Nephron progenitor cell (in vitro differentiated cells): Measurements from ENCODE around the gene SMYD4.

Source experiments
- DNase-seq: peaks from one replicate; pipeline ENCODE4 v3.0.0; 2021
- H3K27ac Mint-ChIP-seq: 2 replicates; pipeline ENCODE4 v1.8.0; 2021; ENCODE audit warnings: mild to moderate bottlenecking, moderate library complexity, mixed read lengths
- H3K27me3 Mint-ChIP-seq: 2 replicates; pipeline ENCODE4 v1.8.0; 2021; ENCODE audit warnings: mild to moderate bottlenecking, low read depth, mixed read lengths; ENCODE audit not compliant: poor library complexity
- H3K36me3 Mint-ChIP-seq: 2 replicates; pipeline ENCODE4 v1.8.0; 2021; ENCODE audit warnings: low read depth, mixed read lengths
- H3K4me1 Mint-ChIP-seq: 2 replicates; pipeline ENCODE4 v1.8.0; 2021; ENCODE audit warnings: mixed read lengths
- H3K4me3 Mint-ChIP-seq: 2 replicates; pipeline ENCODE4 v1.8.0; 2021; ENCODE audit warnings: mild to moderate bottlenecking, moderate library complexity, mixed read lengths
- H3K9me3 Mint-ChIP-seq: 2 replicates; pipeline ENCODE4 v1.8.0; 2021; ENCODE audit warnings: mild to moderate bottlenecking, moderate library complexity, mixed read lengths
- TF ChIP-seq, protein P1 (sequence below): fragments of 200-600 bp; sonication (generic); IDR thresholded peaks from 2 replicates; pipeline ENCODE4 v1.5.0; 2021; ENCODE audit warnings: antibody characterized with exemption

SMYD4 gene

DNA sequence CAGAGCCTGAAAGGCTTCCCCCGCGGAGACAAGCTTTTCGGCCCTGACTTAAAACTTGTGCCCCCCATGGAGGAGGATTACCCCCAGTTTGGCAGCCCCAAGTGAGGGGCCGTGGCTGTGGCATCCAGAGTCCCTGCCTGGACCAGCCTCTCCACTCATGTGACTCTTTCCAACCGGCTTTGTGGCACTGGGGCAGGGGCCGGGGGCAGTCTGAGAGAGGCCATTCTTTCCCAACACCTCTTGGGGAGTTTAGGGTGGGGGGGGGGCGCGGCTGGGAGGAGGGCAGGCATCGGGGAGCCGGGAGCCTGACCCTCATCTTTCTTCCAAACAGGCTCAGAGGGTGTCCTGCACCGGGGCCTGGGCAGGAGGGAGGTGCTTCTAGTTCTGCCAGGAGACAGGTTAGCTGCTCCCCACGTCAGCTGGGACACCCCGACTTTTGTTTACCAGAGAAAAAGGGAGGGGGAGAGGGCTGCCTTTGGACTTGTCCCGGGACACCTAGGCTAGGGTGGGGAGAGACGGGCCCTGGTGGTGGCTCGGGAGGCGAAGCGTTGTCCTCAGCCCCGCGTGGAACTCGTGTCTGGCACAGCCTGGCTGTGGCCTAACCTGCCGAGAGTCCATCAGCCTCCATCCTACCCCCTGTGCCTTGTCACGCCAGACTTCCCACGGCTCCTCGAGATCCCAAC lies 75.1 kb downstream of the SMYD4 start:
- no peak for DNase-seq
- Mint-ChIP-seq H3K36me3 (no peaks in the 10 kb centered on the region), H3K9me3 (no peaks in the 10 kb centered on the region), H3K4me3 (no peak overlapping the region), H3K4me1 (peaks cover 47% of the 10 kb centered on the region), H3K27me3 (peaks cover 14% of the 10 kb centered on the region), H3K27ac (no peak overlapping the region)
- TF ChIP-seq, protein P1, sequence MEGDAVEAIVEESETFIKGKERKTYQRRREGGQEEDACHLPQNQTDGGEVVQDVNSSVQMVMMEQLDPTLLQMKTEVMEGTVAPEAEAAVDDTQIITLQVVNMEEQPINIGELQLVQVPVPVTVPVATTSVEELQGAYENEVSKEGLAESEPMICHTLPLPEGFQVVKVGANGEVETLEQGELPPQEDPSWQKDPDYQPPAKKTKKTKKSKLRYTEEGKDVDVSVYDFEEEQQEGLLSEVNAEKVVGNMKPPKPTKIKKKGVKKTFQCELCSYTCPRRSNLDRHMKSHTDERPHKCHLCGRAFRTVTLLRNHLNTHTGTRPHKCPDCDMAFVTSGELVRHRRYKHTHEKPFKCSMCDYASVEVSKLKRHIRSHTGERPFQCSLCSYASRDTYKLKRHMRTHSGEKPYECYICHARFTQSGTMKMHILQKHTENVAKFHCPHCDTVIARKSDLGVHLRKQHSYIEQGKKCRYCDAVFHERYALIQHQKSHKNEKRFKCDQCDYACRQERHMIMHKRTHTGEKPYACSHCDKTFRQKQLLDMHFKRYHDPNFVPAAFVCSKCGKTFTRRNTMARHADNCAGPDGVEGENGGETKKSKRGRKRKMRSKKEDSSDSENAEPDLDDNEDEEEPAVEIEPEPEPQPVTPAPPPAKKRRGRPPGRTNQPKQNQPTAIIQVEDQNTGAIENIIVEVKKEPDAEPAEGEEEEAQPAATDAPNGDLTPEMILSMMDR, result no peak

DNA sequence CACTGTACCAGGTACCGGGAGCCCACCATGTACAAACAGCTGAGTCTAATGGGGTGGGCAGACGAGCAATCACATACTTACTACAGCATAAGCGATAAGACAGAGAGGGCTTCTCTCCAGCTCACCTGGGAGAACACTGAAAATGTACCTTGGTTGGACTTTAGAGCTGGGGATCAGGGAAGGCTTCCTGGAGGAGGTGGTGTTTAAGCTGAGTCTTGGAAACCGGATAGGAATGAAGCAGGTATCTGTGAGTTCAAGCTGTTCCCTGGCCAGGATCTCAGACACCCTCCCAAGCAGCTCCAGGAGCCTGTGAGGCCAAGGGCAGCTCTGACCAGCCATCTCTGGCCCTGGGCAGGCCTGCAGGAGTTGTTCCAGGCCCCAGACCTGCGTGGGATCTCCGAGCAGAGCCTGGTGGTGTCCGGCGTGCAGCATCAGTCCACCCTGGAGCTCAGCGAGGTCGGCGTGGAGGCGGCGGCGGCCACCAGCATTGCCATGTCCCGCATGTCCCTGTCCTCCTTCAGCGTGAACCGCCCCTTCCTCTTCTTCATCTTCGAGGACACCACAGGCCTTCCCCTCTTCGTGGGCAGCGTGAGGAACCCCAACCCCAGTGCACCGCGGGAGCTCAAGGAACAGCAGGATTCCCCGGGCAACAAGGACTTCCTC lies 75.8 kb downstream of the SMYD4 start:
- TF ChIP-seq, protein P1, result no peak
- H3K27me3 Mint-ChIP-seq, result peaks cover 17% of the 10 kb centered on the region
- peaks cover 49% of the 10 kb centered on the region for H3K4me1 Mint-ChIP-seq
- no peak overlapping the region for H3K4me3 Mint-ChIP-seq
- no peak for DNase-seq
- no peaks in the 10 kb centered on the region for H3K36me3 Mint-ChIP-seq
- no peak overlapping the region for H3K27ac Mint-ChIP-seq
- no peaks in the 10 kb centered on the region for H3K9me3 Mint-ChIP-seq

DNA sequence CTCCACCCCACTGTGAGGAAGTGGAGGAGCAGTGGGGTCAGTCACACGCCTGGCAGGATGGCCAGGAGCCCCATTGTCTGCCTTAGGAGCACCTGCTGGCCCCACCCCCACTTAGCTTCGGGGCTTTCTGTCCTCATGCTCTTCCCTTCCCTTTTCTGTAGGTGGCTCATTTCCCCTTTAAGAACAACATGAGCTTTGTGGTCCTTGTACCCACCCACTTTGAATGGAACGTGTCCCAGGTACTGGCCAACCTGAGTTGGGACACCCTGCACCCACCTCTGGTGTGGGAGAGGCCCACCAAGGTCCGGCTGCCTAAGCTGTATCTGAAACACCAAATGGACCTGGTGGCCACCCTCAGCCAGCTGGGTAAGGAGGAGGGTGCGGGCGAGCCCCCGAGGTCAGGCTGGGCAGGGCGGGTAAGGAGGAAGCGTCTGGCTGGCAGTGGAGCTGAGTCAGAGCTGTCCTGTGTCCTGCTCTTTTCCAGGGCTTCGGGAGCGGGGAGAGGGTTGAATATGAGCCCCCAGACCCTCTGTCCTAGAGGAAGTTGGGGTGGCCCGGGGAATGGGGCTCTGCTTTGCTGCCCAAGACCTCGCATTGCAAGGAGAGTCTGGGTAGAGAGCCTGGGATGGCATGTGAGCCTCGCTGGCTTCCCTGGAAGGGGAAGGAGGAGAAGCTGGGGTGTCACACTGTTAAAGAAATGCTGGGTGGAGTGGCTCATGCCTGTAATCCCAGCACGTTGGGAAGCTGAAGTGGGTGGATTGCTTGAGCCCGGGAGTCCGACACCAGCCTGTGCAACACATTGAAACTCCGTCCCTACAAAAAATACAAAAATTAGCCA lies 77.1 kb downstream of the SMYD4 start:
- TF ChIP-seq, protein P1, result no peak
- H3K27ac Mint-ChIP-seq, result peak overlapping the region; percentile 36
- no peaks in the 10 kb centered on the region for H3K9me3 Mint-ChIP-seq
- no peaks in the 10 kb centered on the region for H3K36me3 Mint-ChIP-seq
- H3K4me1 Mint-ChIP-seq, result peaks cover 48% of the 10 kb centered on the region
- no peak for DNase-seq
- peaks cover 14% of the 10 kb centered on the region for H3K27me3 Mint-ChIP-seq
- H3K4me3 Mint-ChIP-seq, result no peak overlapping the region

DNA sequence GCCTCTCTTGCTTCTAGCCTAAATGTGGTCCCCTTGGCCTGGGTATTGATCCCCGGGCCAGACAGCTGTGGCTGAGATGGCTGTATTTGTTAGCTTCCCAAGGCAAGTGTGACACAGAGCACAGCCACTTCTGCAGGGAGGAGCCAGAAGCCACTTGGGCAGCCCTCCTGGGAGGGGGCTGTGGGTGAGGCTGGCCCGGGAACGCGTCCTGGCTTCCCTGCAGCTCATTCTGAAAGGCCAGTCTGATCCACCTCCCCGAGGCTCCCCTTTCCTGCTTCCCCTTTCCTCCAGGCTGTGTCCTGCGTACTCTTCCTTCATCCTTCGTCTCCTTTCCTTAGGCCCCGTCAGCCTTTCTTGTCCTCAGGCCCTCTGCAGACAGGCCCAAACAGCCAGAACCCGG lies 79.1 kb downstream of the SMYD4 start:
- H3K36me3 Mint-ChIP-seq, result no peaks in the 10 kb centered on the region
- H3K27me3 Mint-ChIP-seq, result peaks cover 11% of the 10 kb centered on the region
- no peak for DNase-seq
- H3K4me1 Mint-ChIP-seq, result peaks cover 39% of the 10 kb centered on the region
- no peak overlapping the region for H3K4me3 Mint-ChIP-seq
- no peak overlapping the region for H3K27ac Mint-ChIP-seq
- H3K9me3 Mint-ChIP-seq, result no peaks in the 10 kb centered on the region
- TF ChIP-seq, protein P1, result no peak

DNA sequence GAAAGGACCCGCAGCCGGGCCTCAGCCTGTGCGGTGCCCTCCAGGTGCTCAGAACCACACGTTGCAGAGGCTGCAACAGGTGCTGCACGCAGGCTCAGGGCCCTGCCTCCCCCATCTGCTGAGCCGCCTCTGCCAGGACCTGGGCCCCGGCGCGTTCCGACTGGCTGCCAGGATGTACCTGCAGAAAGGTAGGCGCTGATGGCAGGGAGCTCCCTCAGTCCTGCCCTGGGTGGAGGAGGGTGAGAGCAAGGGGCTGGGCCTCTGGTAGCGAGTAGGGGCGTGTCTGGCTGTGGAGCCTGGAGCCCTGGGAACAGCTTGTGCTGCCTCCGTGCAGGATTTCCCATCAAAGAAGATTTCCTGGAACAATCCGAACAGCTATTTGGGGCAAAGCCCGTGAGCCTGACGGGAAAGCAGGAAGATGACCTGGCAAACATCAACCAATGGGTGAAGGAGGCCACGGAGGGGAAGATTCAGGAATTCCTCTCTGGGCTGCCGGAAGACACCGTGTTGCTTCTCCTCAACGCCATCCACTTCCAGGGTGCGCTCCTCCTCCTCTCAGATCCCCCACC lies 82.6 kb downstream of the SMYD4 start:
- no peak for DNase-seq
- Mint-ChIP-seq H3K27me3 (peaks cover 7% of the 10 kb centered on the region), H3K27ac (no peak overlapping the region), H3K4me1 (peaks cover 23% of the 10 kb centered on the region), H3K9me3 (peaks cover 6% of the 10 kb centered on the region), H3K36me3 (no peaks in the 10 kb centered on the region), H3K4me3 (no peak overlapping the region)
- TF ChIP-seq, protein P1, result no peak
